Gastroesophageal sphincter (tissue), 4 donors: Measurements from ENCODE around the gene ZNF568. TPM values are rescaled to one million over a fixed set of nuclear protein-coding genes. Genes with fewer than 3 reads are reported as not detected.

Source experiments
- ATAC-seq: fragments of 150-250 bp; one replicate; pipeline ENCODE4 v1.9.1; 2016; ENCODE audit warnings: mild to moderate bottlenecking, moderate library complexity
- H3K27ac ChIP-seq, 4 donors: fragments of 200-600 bp; sonication (generic) in 3 of 4; 1 replicate in 3 of 4; 2 replicates in 1 of 4; pipeline ENCODE4 v1.5.1; 2016 to 2019
- H3K27me3 ChIP-seq: fragments of 200-600 bp; sonication (generic); one replicate; pipeline ENCODE4 v1.5.1; 2019
- H3K36me3 ChIP-seq, 2 donors: fragments of 200-600 bp; sonication (generic); one replicate each; pipeline ENCODE4 v1.5.1; 2019; ENCODE audit warnings: control low read depth in 1 of 2
- H3K4me1 ChIP-seq, 3 donors: fragments of 200-600 bp; sonication (generic); 1 replicate in 2 of 3; 2 replicates in 1 of 3; pipeline ENCODE4 v1.5.1; 2016 to 2019; ENCODE audit warnings: control low read depth in 2 of 3
- H3K4me3 ChIP-seq, 2 donors: fragments of 200-600 bp; sonication (generic); one replicate each; pipeline ENCODE4 v1.5.1; 2019; ENCODE audit warnings: mild to moderate bottlenecking in 1 of 2, moderate library complexity in 1 of 2
- H3K9me3 ChIP-seq, 3 donors: fragments of 200-600 bp; sonication (generic); one replicate each; pipeline ENCODE4 v1.5.1; 2017 to 2019; ENCODE audit warnings: control low read depth in 2 of 3
- CTCF ChIP-seq, 4 experiments: fragments of 200-600 bp in 2 of 4; fragments of 450-650 bp in 2 of 4; sonication (generic) in 1 of 4; IDR thresholded peaks; one replicate each; pipeline ENCODE4 v1.5.1; 2017 to 2019; ENCODE audit warnings: antibody characterized with exemption in 4 of 4, mild to moderate bottlenecking in 2 of 4, moderate library complexity in 2 of 4
- EP300 ChIP-seq: sonication (generic); formaldehyde crosslinking; IDR thresholded peaks from one replicate; pipeline ENCODE4 v1.6.1; 2017; ENCODE audit warnings: antibody characterized with exemption, mild to moderate bottlenecking
- POLR2A ChIP-seq, 2 donors: fragments of 450-650 bp; IDR thresholded peaks; one replicate each; pipeline ENCODE4 v1.6.1; 2017; ENCODE audit warnings: antibody characterized with exemption in 2 of 2, mild to moderate bottlenecking in 2 of 2, moderate library complexity in 1 of 2
- POLR2AphosphoS5 ChIP-seq: sonication (generic); formaldehyde crosslinking; IDR thresholded peaks from one replicate; pipeline ENCODE4 v1.6.1; 2017; ENCODE audit warnings: antibody characterized with exemption
- WGBS, 2 donors: methylation state at CpG; one replicate each; pipeline ENCODE4 v1.1.5; 2018; ENCODE audit warnings: low coverage in 1 of 2; 5-methylcytosine and 5-hydroxymethylcytosine counted together
- total RNA-seq, 4 donors: library from RNA; depleted of rRNA; stranded (reverse); fragments of >200 nt; gene quantifications; one replicate each; pipeline ENCODE4 v1.1.0, GENCODE V29; 2016

ZNF568 gene
- total RNA-seq, 4 donors from 2014 or later = 10.6 to 20.7 (median 15.4) TPM

GRCh38 chr19:37012093-37012745, 96.1 kb downstream of the ZNF568 start:
- H3K27ac ChIP-seq = no peak overlapping the region
- no peaks in the 10 kb centered on the region for H3K4me1 ChIP-seq
- H3K4me3 ChIP-seq = no peak overlapping the region
- H3K27me3 ChIP-seq = no peaks in the 10 kb centered on the region
- H3K36me3 ChIP-seq = peaks cover 0 to 70% of the 10 kb centered on the region in 2 donors
- ATAC-seq = no peak
- TF ChIP-seq POLR2A (IDR thresholded peaks at IDR 0.05) = no peak
- no peak for TF ChIP-seq POLR2AphosphoS5
- no peak for TF ChIP-seq EP300
- WGBS, 2 donors = 80 to 100% methylated on average over 1 to 2 of the region's 41 CpGs
- peaks cover 0 to 99% (median 0%) of the 10 kb centered on the region in 3 donors for H3K9me3 ChIP-seq

GRCh38 chr19:37014456-37014855, 98.3 kb downstream of the ZNF568 start:
- TF ChIP-seq POLR2AphosphoS5 = no peak
- no peak for TF ChIP-seq EP300
- TF ChIP-seq CTCF (IDR thresholded peaks at IDR 0.05) = no peak
- no peak for TF ChIP-seq POLR2A (IDR thresholded peaks at IDR 0.05)
- 70% methylated on average over 2 of the region's 23 CpGs; no CpG with 5 or more reads in 1 of the 2 donors for WGBS, 2 donors
- Histone ChIP-seq H3K4me3 (no peak overlapping the region), H3K36me3 (peaks cover 0 to 69% of the 10 kb centered on the region in 2 donors), H3K27me3 (no peaks in the 10 kb centered on the region), H3K9me3 (peaks cover 0 to 100% (median 0%) of the 10 kb centered on the region in 3 donors), H3K4me1 (no peaks in the 10 kb centered on the region), H3K27ac (no peak overlapping the region)
- no peak for ATAC-seq

- Histone ChIP-seq H3K36me3 (no peaks in the 10 kb centered on the region), H3K27ac (no peak overlapping the region), H3K4me1 (no peaks in the 10 kb centered on the region), H3K4me3 (no peak overlapping the region), H3K27me3 (no peaks in the 10 kb centered on the region), H3K9me3 (peaks cover 0 to 90% (median 0%) of the 10 kb centered on the region in 3 donors)
- ATAC-seq = no peak
- 20 to 52% methylated on average over 1 of the region's 1 CpG for WGBS, 2 donors
- no peak for TF ChIP-seq EP300
- TF ChIP-seq CTCF (IDR thresholded peaks at IDR 0.05) = no peak
- no peak for TF ChIP-seq POLR2AphosphoS5
- TF ChIP-seq POLR2A (IDR thresholded peaks at IDR 0.05) = no peak
Measured at GRCh38 chr19:37045140-37045539, 129.0 kb downstream of the ZNF568 start.

Other genes starting within 250 kb of the ZNF568 start
- 10 to 100 TPM in 3 of 4 donors, 1 to 10 TPM in 1; 8.5 to 27.7 (median 17.1) TPM for gene ZNF461, start 249.5 kb upstream of the ZNF568 start, total RNA-seq
- 1 to 10 TPM; 6.2 to 9.6 (median 7.9) TPM for gene ZNF567, start 228.7 kb upstream of the ZNF568 start, total RNA-seq
- gene ZNF850, start 143.5 kb upstream of the ZNF568 start, total RNA-seq = 1 to 10 TPM; 1.6 to 3.3 (median 2.0) TPM
- gene ZNF790, start 77.9 kb upstream of the ZNF568 start, total RNA-seq = 10 to 100 TPM in 3 of 4 donors, 1 to 10 TPM in 1; 9.7 to 15.7 (median 14.3) TPM
- gene ZNF345, start 65.5 kb upstream of the ZNF568 start, total RNA-seq = 1 to 10 TPM; 3.9 to 7.8 (median 5.7) TPM
- gene ZNF829, start within 50 bp of the ZNF568 start, total RNA-seq = 1 to 10 TPM; 2.3 to 6.9 (median 4.1) TPM
- gene ZNF420, start 162.1 kb downstream of the ZNF568 start, total RNA-seq = 10 to 100 TPM in 2 of 4 donors, 1 to 10 TPM in 2; 6.6 to 19.7 (median 14.5) TPM